ENCODE data around the gene SLCO3A1. TPM values are rescaled to one million over a fixed set of nuclear protein-coding genes. Genes with fewer than 3 reads are reported as not detected.

The SLCO3A1 gene
- total and polyA plus RNA-seq, 2 of the 8 experiments (the other 6 are each of a cell fraction or from before 2014, with no cell fraction given), result 15.1 to 20.4 TPM

DNA sequence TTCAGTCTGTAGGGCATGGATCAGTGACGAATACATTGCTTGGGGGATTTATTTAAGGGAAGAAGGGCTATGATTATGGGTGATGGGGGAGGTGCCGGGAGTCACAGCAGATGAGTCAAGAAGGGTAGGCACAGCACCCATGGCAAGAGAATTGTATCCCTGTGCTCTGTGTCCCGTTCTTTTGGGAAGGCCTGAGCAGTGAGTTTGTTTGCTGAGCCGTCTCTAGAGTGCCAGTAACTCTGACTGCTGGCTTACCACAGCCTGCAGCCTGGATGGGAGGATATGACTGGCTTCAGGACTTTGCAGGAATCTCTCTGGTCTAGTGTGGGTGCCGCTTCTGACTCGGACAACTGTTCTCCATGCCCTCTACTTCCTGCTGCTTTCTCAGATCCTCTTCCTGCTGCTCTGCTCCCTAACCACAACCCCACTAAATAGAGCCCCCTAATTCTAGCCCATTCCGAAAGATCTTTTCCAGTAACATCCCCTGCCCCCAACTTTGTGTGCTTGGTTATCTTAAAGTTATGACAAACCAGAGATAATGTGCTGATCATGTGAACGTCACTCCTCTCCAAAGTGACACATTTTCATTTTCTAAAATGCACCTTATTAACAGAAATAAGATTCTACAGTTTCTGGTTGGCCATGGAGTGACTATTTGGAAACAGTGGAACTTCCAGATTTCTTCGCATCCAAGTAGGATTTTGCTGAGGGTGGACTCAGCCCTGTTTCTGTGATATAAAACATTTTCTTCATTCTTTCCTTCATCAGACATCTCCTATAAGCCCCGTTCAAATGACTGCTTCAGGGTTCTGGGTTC lies 239.0 kb downstream of the SLCO3A1 start:
- Histone ChIP-seq H2AFZ (ENCODE audit: low read length) (no peak overlapping the region), H3K4me3 (ENCODE audit: extremely low read depth in 1 of 4, insufficient read depth in 2 of 4, low read depth in 3 of 4, low read length in 4 of 4) (no peak overlapping the region), H3K9me3 (ENCODE audit: insufficient read depth in 2 of 2, low read depth in 1 of 2, low read length in 1 of 2) (no peaks in the 10 kb centered on the region), H3K4me2 (ENCODE audit: insufficient read depth in 1 of 2, low read depth in 2 of 2, low read length in 2 of 2) (no peak overlapping the region), H4K5ac (ENCODE audit: insufficient read length, low read depth, low read length) (no peak overlapping the region), H2BK120ac (replicated peaks; ENCODE audit: low read depth, low read length) (no peak overlapping the region), H3K4me1 (replicated peaks in 1 of 4; ENCODE audit: control insufficient read depth in 3 of 4, insufficient read depth in 4 of 4, low read length in 3 of 4) (peaks cover 0 to 6% (median 1%) of the 10 kb centered on the region in 4 experiments; a peak in 4 of 7 replicates), H3K79me2 (ENCODE audit: control insufficient read depth in 1 of 2, insufficient read depth in 2 of 2, low read length in 2 of 2) (no peaks in the 10 kb centered on the region), H3K27me3 (replicated peaks in 1 of 4; ENCODE audit: control insufficient read depth in 3 of 4, extremely low read depth in 1 of 4, insufficient read depth in 3 of 4, low read length in 3 of 4) (no peaks in the 10 kb centered on the region; a peak in 2 of 7 replicates), H3K23ac (ENCODE audit: insufficient read length) (no peak overlapping the region), H2BK20ac (ENCODE audit: low read length) (no peak overlapping the region), H3K18ac (ENCODE audit: extremely low read depth, low read length) (no peak overlapping the region), H2BK15ac (ENCODE audit: low read length) (no peak overlapping the region), H3K23me2 (ENCODE audit: low read depth, low read length) (no peaks in the 10 kb centered on the region), H2BK5ac (ENCODE audit: low read depth, low read length) (no peak overlapping the region), H3K4ac (replicated peaks; ENCODE audit: insufficient read length, low read depth, low read length) (no peak overlapping the region), H3K56ac (replicated peaks; ENCODE audit: insufficient read length, low read depth, low read length) (no peak overlapping the region), H3K27ac (ENCODE audit: low read depth, low read length) (no peak overlapping the region), H4K91ac (replicated peaks; ENCODE audit: insufficient read length, low read length) (no peak overlapping the region), H2BK12ac (ENCODE audit: low read depth, low read length) (no peak overlapping the region), H3K9ac (replicated peaks in 1 of 4; ENCODE audit: extremely low read depth in 1 of 4, low read depth in 3 of 4, low read length in 3 of 4) (no peak overlapping the region), H3K14ac (ENCODE audit: insufficient read length) (no peak overlapping the region), H3K36me3 (ENCODE audit: control insufficient read depth in 2 of 4, insufficient read depth in 4 of 4, low read length in 3 of 4) (no peaks in the 10 kb centered on the region), H2AK5ac (ENCODE audit: low read depth, low read length) (no peak overlapping the region), H4K8ac (ENCODE audit: extremely low read depth, insufficient read depth, low read length) (no peak overlapping the region), H3K79me1 (ENCODE audit: low read depth, low read length) (no peaks in the 10 kb centered on the region), H4K20me1 (replicated peaks in 1 of 2; ENCODE audit: control insufficient read depth in 1 of 2, insufficient read depth in 2 of 2, low read length in 2 of 2) (no peaks in the 10 kb centered on the region)
- FAIRE-seq (no peak), DNase-seq (ENCODE audit: low read depth in 1 of 2, low spot score in 2 of 2) (no peak)
- WGBS, 2 experiments (ENCODE audit: extremely low coverage in 1 of 2, insufficient coverage in 1 of 2, insufficient read length in 1 of 2, insufficient replicate concordance in 2 of 2, low coverage in 1 of 2, low lambda C conversion rate in 2 of 2, missing lambda C conversion rate in 1 of 2), result 93% methylated on average over 10 of the region's 10 CpGs; no CpG with 5 or more reads in 1 of the 2 experiments
- POLR2A ChIA-PET (ENCODE audit: partially characterized antibody), result no interaction called here
- CTCF ChIA-PET (ENCODE audit: partially characterized antibody), result interaction anchor here (0.7 to 3.2 kb wide), 21 partner anchors 10 to 1860 kb away, joined by 3 to 32 read pairs (median 4); partner anchors contain the start of gene ST8SIA2
- TF ChIP-seq KDM1A (IDR thresholded peaks at IDR 0.05; ENCODE audit: borderline replicate concordance, low read length) (no peak), MAFK (IDR thresholded peaks at IDR 0.05; ENCODE audit: low read depth, low read length) (no peak), SP1 (IDR thresholded peaks at IDR 0.05; ENCODE audit: low read depth, low read length) (no peak)
